Fibroblast of villous mesenchyme (primary cell): ENCODE results near the gene FOSL2. TPM values are rescaled to one million over a fixed set of nuclear protein-coding genes. Genes with fewer than 3 reads are reported as not detected.
A peak's percentile ranks its signal among the peaks of the same experiment; 100 is the strongest.

Experiments used
- DNase-seq: peaks from one replicate; pipeline ENCODE4 v3.0.0-alpha.2; 2010; ENCODE audit warnings: low read depth
- H3K4me3 ChIP-seq: 2 replicates; pipeline ENCODE4 v1.5.1; 2011; ENCODE audit warnings: low read depth, mild to moderate bottlenecking, low read length
- CTCF ChIP-seq: IDR thresholded peaks from 2 replicates; pipeline ENCODE4 v1.5.1; 2012; ENCODE audit warnings: low read depth, mild to moderate bottlenecking, low read length; ENCODE audit not compliant: insufficient read depth
- total RNA-seq: library from RNA; depleted of rRNA; stranded (reverse); fragments of >200 nt; gene quantifications from 2 replicates; pipeline ENCODE4 v1.2.3, GENCODE V29; 2012

FOSL2 gene
- total RNA-seq, 1 donor, result 81.6 TPM

GRCh38 chr2:28357055-28357454 lies 35.6 kb upstream of the FOSL2 start:
- no peak for DNase-seq
- no peak for TF ChIP-seq CTCF
- H3K4me3 ChIP-seq, result no peak overlapping the region

- DNase-seq, result no peak
- no peak overlapping the region for H3K4me3 ChIP-seq
- no peak for TF ChIP-seq CTCF
Measured at GRCh38 chr2:28357948-28358667, 34.5 kb upstream of the FOSL2 start.

GRCh38 chr2:28358668-28359201 lies 33.9 kb upstream of the FOSL2 start:
- DNase-seq, result no peak
- no peak for TF ChIP-seq CTCF

GRCh38 chr2:28359222-28360057 lies 33.2 kb upstream of the FOSL2 start:
- TF ChIP-seq CTCF, result no peak
- peak; percentile 89 for DNase-seq

More at GRCh38 chr2:28358668-28359201, 33.9 kb upstream of the FOSL2 start:
- H3K4me3 ChIP-seq, result no peak overlapping the region

GRCh38 chr2:28360058-28360717 lies 32.5 kb upstream of the FOSL2 start:
- H3K4me3 ChIP-seq, result no peak overlapping the region
- TF ChIP-seq CTCF, result no peak
- DNase-seq, result peak; percentile 28

More at GRCh38 chr2:28359222-28360057, 33.2 kb upstream of the FOSL2 start:
- H3K4me3 ChIP-seq, result no peak overlapping the region

GRCh38 chr2:28360718-28361293 lies 31.9 kb upstream of the FOSL2 start:
- DNase-seq, result peak; percentile 89
- no peak for TF ChIP-seq CTCF
- H3K4me3 ChIP-seq, result no peak overlapping the region
